Measurements from ENCODE around the gene LZTS3. TPM values are rescaled to one million over a fixed set of nuclear protein-coding genes. Genes with fewer than 3 reads are reported as not detected.
A peak's percentile ranks its signal among the peaks of the same experiment; 100 is the strongest.

The LZTS3 gene
- total and polyA plus RNA-seq, 2 of the 13 experiments (the other 11 are each of a cell fraction or from before 2014, with no cell fraction given): 10.1 to 31.3 TPM

DNA sequence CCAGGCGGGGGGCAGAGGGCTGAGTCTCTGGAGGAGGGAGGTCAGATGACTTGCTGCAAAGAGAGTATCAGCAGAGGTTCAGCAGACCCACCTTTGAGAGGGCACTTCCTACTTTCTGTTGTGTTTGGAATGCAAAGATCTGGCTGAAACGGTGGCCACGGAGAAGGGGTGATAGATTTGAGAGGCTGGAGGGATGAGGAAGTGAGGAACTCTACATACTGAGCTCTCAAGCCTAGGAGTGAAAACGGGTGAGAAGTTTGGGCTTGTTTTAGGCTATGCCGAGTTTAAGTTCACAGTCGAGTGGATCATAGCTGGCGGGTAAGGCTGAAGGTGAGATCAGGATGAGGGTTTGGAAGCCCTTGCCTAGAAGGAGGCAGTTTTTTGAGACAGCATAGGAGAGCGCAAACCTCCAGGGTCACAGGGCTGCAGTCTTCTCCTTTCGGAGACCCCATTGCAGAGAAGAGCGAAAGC lies 35.5 kb upstream of the LZTS3 start (continued):
- no peak for TF ChIP-seq ZBTB3 (CRISPR knock-in tag; IDR thresholded peaks at IDR 0.05; ENCODE audit: borderline replicate concordance, low read depth)
- 0 out of 2 replicates have a peak, but pooled peaks have one; percentile 63 for TF ChIP-seq ZNF564 (CRISPR knock-in tag; IDR thresholded peaks at IDR 0.05)
- TF ChIP-seq ZNF790 (CRISPR knock-in tag; IDR thresholded peaks at IDR 0.05; ENCODE audit: borderline replicate concordance): peak; percentile 80; the same call in 1 of the 2 replicates
- TF ChIP-seq ZNF280D (CRISPR knock-in tag; IDR thresholded peaks at IDR 0.05): peak; percentile 65; the same call in 1 of the 2 replicates
- 0 out of 2 replicates have a peak, but pooled peaks have one; percentile 11 for TF ChIP-seq SOX13 (IDR thresholded peaks at IDR 0.05)
- no peak for TF ChIP-seq SOX13 (CRISPR knock-in tag; conservative IDR thresholded peaks at IDR 0.05 in 1 of 2, IDR thresholded peaks at IDR 0.05 in 1 of 2)
- no peak; the same call in 1 of the 2 replicates for TF ChIP-seq ELF1 (CRISPR knock-in tag; IDR thresholded peaks at IDR 0.05)
- peak; percentile 6; the same call in 1 of the 2 replicates for TF ChIP-seq MEIS2 (CRISPR knock-in tag; IDR thresholded peaks at IDR 0.05)
- TF ChIP-seq MYPOP (CRISPR knock-in tag; IDR thresholded peaks at IDR 0.05): 0 out of 2 replicates have a peak, but pooled peaks have one; percentile 70
- 0 out of 2 replicates have a peak, but pooled peaks have one; percentile 46 for TF ChIP-seq ZNF446 (CRISPR knock-in tag; IDR thresholded peaks at IDR 0.05)
- no peak for TF ChIP-seq IRF1 (CRISPR knock-in tag; IDR thresholded peaks at IDR 0.05; ENCODE audit: low read depth)
- TF ChIP-seq MZF1 (CRISPR knock-in tag; IDR thresholded peaks at IDR 0.05; ENCODE audit: borderline replicate concordance): peak; percentile 46; the same call in 1 of the 2 replicates
- TF ChIP-seq NFATC3 (CRISPR knock-in tag; IDR thresholded peaks at IDR 0.05): 0 out of 2 replicates have a peak, but pooled peaks have one; percentile 9
- TF ChIP-seq ZNF33B (CRISPR knock-in tag; IDR thresholded peaks at IDR 0.05): peak; percentile 30; the same call in 1 of the 2 replicates
- peak; percentile 40; the same call in 1 of the 2 replicates for TF ChIP-seq HES4 (CRISPR knock-in tag; IDR thresholded peaks at IDR 0.05; ENCODE audit: borderline replicate concordance)
- TF ChIP-seq REL (CRISPR knock-in tag; conservative IDR thresholded peaks at IDR 0.05): 0 out of 2 replicates have a peak, but pooled peaks have one; percentile 48
- 0 out of 2 replicates have a peak, but pooled peaks have one; percentile 49 for TF ChIP-seq NFE2 (CRISPR knock-in tag; IDR thresholded peaks at IDR 0.05)
- TF ChIP-seq HNRNPL (IDR thresholded peaks at IDR 0.05; ENCODE audit: low read depth, low read length): no peak
- TF ChIP-seq ETS1 (CRISPR knock-in tag; IDR thresholded peaks at IDR 0.05): peak; percentile 13; the same call in 1 of the 2 replicates
- peak; percentile 2; the same call in 1 of the 2 replicates for TF ChIP-seq CEBPG (CRISPR knock-in tag; IDR thresholded peaks at IDR 0.05)
- 0 out of 2 replicates have a peak, but pooled peaks have one; percentile 3 for TF ChIP-seq ZNF572 (CRISPR knock-in tag; IDR thresholded peaks at IDR 0.05)
- TF ChIP-seq PRPF4 (IDR thresholded peaks at IDR 0.05; ENCODE audit: low read depth, low read length, poor library complexity, severe bottlenecking): no peak
